K562 (cell line): ENCODE results near the gene PIK3C2B. TPM values are rescaled to one million over a fixed set of nuclear protein-coding genes. Genes with fewer than 3 reads are reported as not detected.

ENCODE experiments used
- CBFA2T3 ChIP-seq: fragments of 450-650 bp; IDR thresholded peaks from 2 replicates; pipeline ENCODE4 v1.6.1; 2017
- KLF13 ChIP-seq: fragments of 450-650 bp; IDR thresholded peaks from 2 replicates; pipeline ENCODE4 v1.6.1; 2016; ENCODE audit warnings: missing genetic modification characterization, low read depth, mild to moderate bottlenecking, missing compliant biosample characterization, moderate library complexity, borderline replicate concordance
- RB1 ChIP-seq: fragments of 450-650 bp; IDR thresholded peaks from 2 replicates; pipeline ENCODE4 v1.6.1; 2017; ENCODE audit warnings: low read depth, mild to moderate bottlenecking
- TRIM24 ChIP-seq, 2 experiments: fragments of 450-650 bp; IDR thresholded peaks; 2 replicates each; pipeline ENCODE4 v1.6.1; 2016
- ZNF224 ChIP-seq: sonication (generic); formaldehyde crosslinking; IDR thresholded peaks from 2 replicates; pipeline ENCODE4 v1.8.0; 2022; ENCODE audit warnings: mild to moderate bottlenecking, missing genetic modification reagents
- ZNF445 ChIP-seq: fragments of 250-450 bp; sonication (Bioruptor Pico); IDR thresholded peaks from 2 replicates; pipeline ENCODE4 v1.4.0; 2020; ENCODE audit warnings: low read depth, mild to moderate bottlenecking, moderate library complexity
- polyA plus RNA-seq, 8 experiments: library from polyadenylated mRNA; depleted of rRNA in 4 of 8; stranded (reverse) in 5 of 8; unstranded in 3 of 8; fragments of >200 nt; fragmentation: Nextera tagmentation in 2 of 8; fragmentation: Illumina TruSeq in 1 of 8; extraction: Ambion mirVana in 2 of 8; extraction: Trizol in 1 of 8; gene quantifications; 2 replicates each; pipeline versions ENCODE4 v1.2.1 to v1.2.3, GENCODE V29; 2011 to 2014; ENCODE audit warnings: inconsistent platforms in 1 of 8, missing spikeins in 1 of 8
- total RNA-seq, 7 experiments: library from RNA; depleted of rRNA in 6 of 7; stranded (reverse); fragments of >200 nt in 6 of 7; fragmentation: Illumina TruSeq in 2 of 7; extraction: Trizol in 2 of 7; gene quantifications; 2 replicates each; pipeline versions ENCODE4 v1.2.1 to v1.2.3, GENCODE V29; 2011 to 2021; ENCODE audit warnings: low replicate concordance in 1 of 7
- TF ChIP-seq, protein P1 (sequence below): sonication (generic); formaldehyde crosslinking; IDR thresholded peaks from 2 replicates; pipeline ENCODE4 v1.8.0; 2022; ENCODE audit warnings: mild to moderate bottlenecking, missing genetic modification reagents, borderline replicate concordance
- TF ChIP-seq, protein P2 (sequence below), 2 experiments: fragments of 450-650 bp; IDR thresholded peaks; 2 replicates each; pipeline ENCODE4 v1.6.1; 2016; ENCODE audit warnings: mild to moderate bottlenecking in 2 of 2, borderline replicate concordance in 1 of 2, low read depth in 1 of 2, moderate library complexity in 1 of 2
- TF ChIP-seq, protein P3 (sequence below): sonication (generic); formaldehyde crosslinking; IDR thresholded peaks from 2 replicates; pipeline ENCODE4 v1.8.0; 2023; ENCODE audit warnings: mild to moderate bottlenecking, missing genetic modification reagents
- TF ChIP-seq, protein P4 (sequence below): fragments of 250-450 bp; sonication (Bioruptor Pico); IDR thresholded peaks from 2 replicates; pipeline ENCODE4 v1.9.0; 2021; ENCODE audit warnings: mild to moderate bottlenecking, inconsistent platforms

PIK3C2B gene
- total and polyA plus RNA-seq, 9 of the 15 experiments (the other 6 are each of a cell fraction or from before 2014, with no cell fraction given), result 0.10 to 2.9 (median 0.72) TPM

DNA sequence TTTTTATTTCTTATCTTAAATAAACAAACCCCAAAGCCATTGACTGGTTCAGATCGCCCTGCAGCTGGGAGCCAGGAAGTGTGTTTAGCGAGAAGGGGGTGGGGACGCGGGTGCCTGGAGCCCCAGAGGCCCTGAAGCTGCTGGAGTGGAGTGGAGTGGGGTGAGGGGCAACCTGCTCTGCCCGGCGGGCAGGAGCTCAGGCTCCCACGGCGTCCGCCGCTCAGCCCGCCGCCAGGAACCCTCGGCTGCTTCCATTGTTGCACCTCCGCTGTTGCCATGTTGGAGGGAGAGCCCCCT, 673 bp downstream of the PIK3C2B start (continued):
- TF ChIP-seq, protein P1, sequence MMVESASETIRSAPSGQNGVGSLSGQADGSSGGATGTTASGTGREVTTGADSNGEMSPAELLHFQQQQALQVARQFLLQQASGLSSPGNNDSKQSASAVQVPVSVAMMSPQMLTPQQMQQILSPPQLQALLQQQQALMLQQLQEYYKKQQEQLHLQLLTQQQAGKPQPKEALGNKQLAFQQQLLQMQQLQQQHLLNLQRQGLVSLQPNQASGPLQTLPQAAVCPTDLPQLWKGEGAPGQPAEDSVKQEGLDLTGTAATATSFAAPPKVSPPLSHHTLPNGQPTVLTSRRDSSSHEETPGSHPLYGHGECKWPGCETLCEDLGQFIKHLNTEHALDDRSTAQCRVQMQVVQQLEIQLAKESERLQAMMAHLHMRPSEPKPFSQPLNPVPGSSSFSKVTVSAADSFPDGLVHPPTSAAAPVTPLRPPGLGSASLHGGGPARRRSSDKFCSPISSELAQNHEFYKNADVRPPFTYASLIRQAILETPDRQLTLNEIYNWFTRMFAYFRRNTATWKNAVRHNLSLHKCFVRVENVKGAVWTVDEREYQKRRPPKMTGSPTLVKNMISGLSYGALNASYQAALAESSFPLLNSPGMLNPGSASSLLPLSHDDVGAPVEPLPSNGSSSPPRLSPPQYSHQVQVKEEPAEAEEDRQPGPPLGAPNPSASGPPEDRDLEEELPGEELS (CRISPR knock-in tag), result no peak
- TF ChIP-seq, protein P2, sequence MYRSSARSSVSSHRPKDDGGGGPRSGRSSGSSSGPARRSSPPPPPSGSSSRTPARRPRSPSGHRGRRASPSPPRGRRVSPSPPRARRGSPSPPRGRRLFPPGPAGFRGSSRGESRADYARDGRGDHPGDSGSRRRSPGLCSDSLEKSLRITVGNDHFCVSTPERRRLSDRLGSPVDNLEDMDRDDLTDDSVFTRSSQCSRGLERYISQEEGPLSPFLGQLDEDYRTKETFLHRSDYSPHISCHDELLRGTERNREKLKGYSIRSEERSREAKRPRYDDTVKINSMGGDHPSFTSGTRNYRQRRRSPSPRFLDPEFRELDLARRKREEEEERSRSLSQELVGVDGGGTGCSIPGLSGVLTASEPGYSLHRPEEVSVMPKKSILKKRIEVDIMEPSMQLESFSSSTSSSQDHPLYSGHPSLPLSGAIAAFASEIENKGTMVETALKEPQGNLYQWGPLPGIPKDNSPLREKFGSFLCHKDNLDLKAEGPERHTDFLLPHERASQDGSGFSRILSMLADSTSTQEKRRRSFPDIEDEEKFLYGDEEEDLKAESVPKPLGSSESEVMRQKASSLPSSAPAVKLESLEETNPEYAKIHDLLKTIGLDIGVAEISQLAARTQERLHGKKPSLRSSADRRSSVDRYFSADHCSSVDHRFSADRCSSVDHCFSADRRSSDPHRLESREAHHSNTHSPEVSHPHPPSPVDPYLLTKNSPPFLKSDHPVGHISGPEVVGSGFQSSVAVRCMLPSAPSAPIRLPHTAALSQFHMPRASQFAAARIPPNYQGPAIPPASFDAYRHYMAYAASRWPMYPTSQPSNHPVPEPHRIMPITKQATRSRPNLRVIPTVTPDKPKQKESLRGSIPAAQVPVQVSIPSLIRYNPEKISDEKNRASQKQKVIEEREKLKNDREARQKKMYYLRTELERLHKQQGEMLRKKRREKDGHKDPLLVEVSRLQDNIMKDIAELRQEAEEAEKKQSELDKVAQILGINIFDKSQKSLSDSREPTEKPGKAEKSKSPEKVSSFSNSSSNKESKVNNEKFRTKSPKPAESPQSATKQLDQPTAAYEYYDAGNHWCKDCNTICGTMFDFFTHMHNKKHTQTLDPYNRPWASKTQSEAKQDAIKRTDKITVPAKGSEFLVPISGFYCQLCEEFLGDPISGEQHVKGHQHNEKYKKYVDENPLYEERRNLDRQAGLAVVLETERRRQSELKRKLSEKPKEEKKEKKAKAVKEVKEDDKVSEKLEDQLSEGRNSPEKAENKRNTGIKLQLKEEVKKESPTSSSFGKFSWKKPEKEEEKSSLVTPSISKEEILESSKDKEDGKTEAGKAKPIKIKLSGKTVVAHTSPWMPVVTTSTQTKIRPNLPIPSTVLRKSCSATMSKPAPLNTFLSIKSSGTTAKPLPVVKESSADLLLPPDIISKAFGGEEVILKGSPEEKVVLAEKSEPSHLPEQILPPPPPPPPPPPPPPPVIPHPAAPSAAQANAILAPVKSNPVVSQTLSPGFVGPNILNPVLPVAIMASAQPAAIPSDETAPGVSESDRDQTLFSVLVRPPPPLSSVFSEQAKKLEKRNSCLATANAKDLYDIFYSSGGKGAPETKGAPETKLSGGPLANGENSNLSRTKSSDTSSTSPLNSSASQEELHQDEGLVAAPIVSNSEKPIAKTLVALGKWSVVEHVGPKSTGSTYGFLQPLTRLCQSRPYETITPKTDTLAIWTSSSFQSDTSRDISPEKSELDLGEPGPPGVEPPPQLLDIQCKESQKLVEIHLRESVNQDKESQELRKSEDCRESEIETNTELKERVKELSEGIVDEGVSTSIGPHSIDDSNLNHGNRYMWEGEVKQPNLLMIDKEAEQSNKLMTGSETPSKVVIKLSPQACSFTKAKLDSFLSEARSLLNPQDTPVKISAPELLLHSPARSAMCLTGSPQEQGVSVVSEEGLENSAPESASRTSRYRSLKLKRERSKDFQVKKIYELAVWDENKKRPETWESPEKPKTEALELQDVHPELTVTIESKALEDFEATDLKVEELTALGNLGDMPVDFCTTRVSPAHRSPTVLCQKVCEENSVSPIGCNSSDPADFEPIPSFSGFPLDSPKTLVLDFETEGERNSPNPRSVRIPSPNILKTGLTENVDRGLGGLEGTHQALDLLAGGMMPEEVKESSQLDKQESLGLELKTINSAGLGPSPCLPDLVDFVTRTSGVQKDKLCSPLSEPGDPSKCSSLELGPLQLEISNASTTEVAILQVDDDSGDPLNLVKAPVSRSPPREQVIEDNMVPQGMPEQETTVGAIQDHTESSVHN (IDR thresholded peaks at IDR 0.05; ENCODE audit: borderline replicate concordance in 1 of 2, low read depth in 1 of 2), result no peak
- TF ChIP-seq TRIM24 (IDR thresholded peaks at IDR 0.05), result no peak
- TF ChIP-seq, protein P3, sequence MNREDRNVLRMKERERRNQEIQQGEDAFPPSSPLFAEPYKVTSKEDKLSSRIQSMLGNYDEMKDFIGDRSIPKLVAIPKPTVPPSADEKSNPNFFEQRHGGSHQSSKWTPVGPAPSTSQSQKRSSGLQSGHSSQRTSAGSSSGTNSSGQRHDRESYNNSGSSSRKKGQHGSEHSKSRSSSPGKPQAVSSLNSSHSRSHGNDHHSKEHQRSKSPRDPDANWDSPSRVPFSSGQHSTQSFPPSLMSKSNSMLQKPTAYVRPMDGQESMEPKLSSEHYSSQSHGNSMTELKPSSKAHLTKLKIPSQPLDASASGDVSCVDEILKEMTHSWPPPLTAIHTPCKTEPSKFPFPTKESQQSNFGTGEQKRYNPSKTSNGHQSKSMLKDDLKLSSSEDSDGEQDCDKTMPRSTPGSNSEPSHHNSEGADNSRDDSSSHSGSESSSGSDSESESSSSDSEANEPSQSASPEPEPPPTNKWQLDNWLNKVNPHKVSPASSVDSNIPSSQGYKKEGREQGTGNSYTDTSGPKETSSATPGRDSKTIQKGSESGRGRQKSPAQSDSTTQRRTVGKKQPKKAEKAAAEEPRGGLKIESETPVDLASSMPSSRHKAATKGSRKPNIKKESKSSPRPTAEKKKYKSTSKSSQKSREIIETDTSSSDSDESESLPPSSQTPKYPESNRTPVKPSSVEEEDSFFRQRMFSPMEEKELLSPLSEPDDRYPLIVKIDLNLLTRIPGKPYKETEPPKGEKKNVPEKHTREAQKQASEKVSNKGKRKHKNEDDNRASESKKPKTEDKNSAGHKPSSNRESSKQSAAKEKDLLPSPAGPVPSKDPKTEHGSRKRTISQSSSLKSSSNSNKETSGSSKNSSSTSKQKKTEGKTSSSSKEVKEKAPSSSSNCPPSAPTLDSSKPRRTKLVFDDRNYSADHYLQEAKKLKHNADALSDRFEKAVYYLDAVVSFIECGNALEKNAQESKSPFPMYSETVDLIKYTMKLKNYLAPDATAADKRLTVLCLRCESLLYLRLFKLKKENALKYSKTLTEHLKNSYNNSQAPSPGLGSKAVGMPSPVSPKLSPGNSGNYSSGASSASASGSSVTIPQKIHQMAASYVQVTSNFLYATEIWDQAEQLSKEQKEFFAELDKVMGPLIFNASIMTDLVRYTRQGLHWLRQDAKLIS, result no peak
- no peak for TF ChIP-seq KLF13 (tag)
- TF ChIP-seq ZNF224 (CRISPR knock-in tag), result no peak
- peak; percentile 55 for TF ChIP-seq CBFA2T3
- TF ChIP-seq ZNF445 (CRISPR knock-in tag), result no peak
- TF ChIP-seq, protein P4, sequence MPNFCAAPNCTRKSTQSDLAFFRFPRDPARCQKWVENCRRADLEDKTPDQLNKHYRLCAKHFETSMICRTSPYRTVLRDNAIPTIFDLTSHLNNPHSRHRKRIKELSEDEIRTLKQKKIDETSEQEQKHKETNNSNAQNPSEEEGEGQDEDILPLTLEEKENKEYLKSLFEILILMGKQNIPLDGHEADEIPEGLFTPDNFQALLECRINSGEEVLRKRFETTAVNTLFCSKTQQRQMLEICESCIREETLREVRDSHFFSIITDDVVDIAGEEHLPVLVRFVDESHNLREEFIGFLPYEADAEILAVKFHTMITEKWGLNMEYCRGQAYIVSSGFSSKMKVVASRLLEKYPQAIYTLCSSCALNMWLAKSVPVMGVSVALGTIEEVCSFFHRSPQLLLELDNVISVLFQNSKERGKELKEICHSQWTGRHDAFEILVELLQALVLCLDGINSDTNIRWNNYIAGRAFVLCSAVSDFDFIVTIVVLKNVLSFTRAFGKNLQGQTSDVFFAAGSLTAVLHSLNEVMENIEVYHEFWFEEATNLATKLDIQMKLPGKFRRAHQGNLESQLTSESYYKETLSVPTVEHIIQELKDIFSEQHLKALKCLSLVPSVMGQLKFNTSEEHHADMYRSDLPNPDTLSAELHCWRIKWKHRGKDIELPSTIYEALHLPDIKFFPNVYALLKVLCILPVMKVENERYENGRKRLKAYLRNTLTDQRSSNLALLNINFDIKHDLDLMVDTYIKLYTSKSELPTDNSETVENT (CRISPR knock-in tag), result 0 out of 2 replicates have a peak, but pooled peaks have one; percentile 51
- TF ChIP-seq RB1, result no peak
